Testis (tissue), 3 donors: ENCODE results near the gene PKHD1. TPM values are rescaled to one million over a fixed set of nuclear protein-coding genes. Genes with fewer than 3 reads are reported as not detected.

Experiments used
- DNase-seq: peaks from one replicate; pipeline ENCODE4 v3.0.0-alpha.2; 2019
- H3K27ac ChIP-seq, 2 donors: fragments of 200-600 bp; sonication (generic); one replicate each; pipeline ENCODE4 v1.5.1; 2019
- H3K27me3 ChIP-seq: fragments of 200-600 bp; sonication (generic); one replicate; pipeline ENCODE4 v1.5.1; 2019
- H3K36me3 ChIP-seq: fragments of 200-600 bp; sonication (generic); one replicate; pipeline ENCODE4 v1.5.1; 2017; ENCODE audit warnings: low read depth; ENCODE audit errors: missing control alignments
- H3K4me1 ChIP-seq: fragments of 200-600 bp; sonication (generic); one replicate; pipeline ENCODE4 v1.5.1; 2019
- H3K4me3 ChIP-seq, 2 donors: fragments of 200-600 bp; sonication (generic); one replicate each; pipeline ENCODE4 v1.5.1; 2017 to 2019
- H3K9me3 ChIP-seq: fragments of 200-600 bp; sonication (generic); one replicate; pipeline ENCODE4 v1.5.1; 2017
- CTCF ChIP-seq, 3 experiments: fragments of 450-650 bp in 2 of 3; fragments of 200-600 bp in 1 of 3; sonication (generic) in 1 of 3; IDR thresholded peaks; one replicate each; pipeline ENCODE4 v1.5.1; 2016 to 2019; ENCODE audit warnings: antibody characterized with exemption in 3 of 3, mild to moderate bottlenecking in 2 of 3, moderate library complexity in 1 of 3
- POLR2A ChIP-seq: fragments of 450-650 bp; IDR thresholded peaks from one replicate; pipeline ENCODE4 v1.6.1; 2017; ENCODE audit warnings: antibody characterized with exemption, mild to moderate bottlenecking, moderate library complexity
- WGBS, 2 donors: methylation state at CpG; one replicate each; pipeline ENCODE4 v1.1.5; 2018; 5-methylcytosine and 5-hydroxymethylcytosine counted together
- intact Hi-C: fragments of 100-400 bp; cut with DNase I; formaldehyde crosslinking; loops from one replicate; pipeline ENCODE4 v1.15.1; 2023; ENCODE audit warnings: low total_unique reads
- polyA plus RNA-seq: library from polyadenylated mRNA; stranded (reverse); fragments of 350-450 nt; fragmentation: Illumina TruSeq; extraction: RNeasy Lipid Tissue Mini Kit (QIAGEN cat#74804); gene quantifications from one replicate; pipeline ENCODE4 v1.2.3, GENCODE V29; 2014; ENCODE audit warnings: low read depth, low replicate concordance; ENCODE audit not compliant: insufficient read depth
- total RNA-seq, 2 donors: library from RNA; depleted of rRNA; stranded (reverse); fragments of >200 nt; gene quantifications; one replicate each; pipeline ENCODE4 v1.2.3, GENCODE V29; 2016

The PKHD1 gene
- total and polyA plus RNA-seq, 3 donors from 2014 or later: 1.3 to 2.3 (median 1.7) TPM

GRCh38 chr6:51663525-51663924, 423.9 kb downstream of the PKHD1 start:
- no peaks in the 10 kb centered on the region for H3K27me3 ChIP-seq
- H3K27ac ChIP-seq: no peak overlapping the region
- H3K9me3 ChIP-seq: no peaks in the 10 kb centered on the region
- intact Hi-C loops: no loop called here
- TF ChIP-seq CTCF (IDR thresholded peaks at IDR 0.05): no peak
- no peak for TF ChIP-seq POLR2A
- DNase-seq: no peak
- no peaks in the 10 kb centered on the region for H3K4me1 ChIP-seq
- H3K4me3 ChIP-seq: no peak overlapping the region
- H3K36me3 ChIP-seq: no peaks in the 10 kb centered on the region

- Histone ChIP-seq H3K4me1 (no peaks in the 10 kb centered on the region), H3K27me3 (no peaks in the 10 kb centered on the region), H3K4me3 (no peak overlapping the region), H3K9me3 (no peaks in the 10 kb centered on the region), H3K27ac (no peak overlapping the region), H3K36me3 (no peaks in the 10 kb centered on the region)
- intact Hi-C loops: no loop called here
- WGBS, 2 donors: 79 to 82% methylated on average over 3 of the region's 3 CpGs
- no peak for DNase-seq
- TF ChIP-seq POLR2A (no peak), CTCF (IDR thresholded peaks at IDR 0.05) (no peak)
These were observed 426.6 kb downstream of the PKHD1 start for GRCh38 chr6:51660767-51661166.

- intact Hi-C loops: no loop called here
- WGBS, 2 donors: 94% methylated on average over 3 of the region's 3 CpGs
- no peaks in the 10 kb centered on the region for H3K4me1 ChIP-seq
These were observed 429.9 kb downstream of the PKHD1 start for GRCh38 chr6:51657491-51657890.

GRCh38 chr6:51655517-51655916, 431.9 kb downstream of the PKHD1 start:
- DNase-seq: no peak
- no peaks in the 10 kb centered on the region for H3K27me3 ChIP-seq
- H3K27ac ChIP-seq: no peak overlapping the region
- H3K4me1 ChIP-seq: no peaks in the 10 kb centered on the region
- intact Hi-C loops: no loop called here
- H3K36me3 ChIP-seq: no peaks in the 10 kb centered on the region
- no peak overlapping the region for H3K4me3 ChIP-seq
- no peaks in the 10 kb centered on the region for H3K9me3 ChIP-seq
- no peak for TF ChIP-seq CTCF (IDR thresholded peaks at IDR 0.05)
- TF ChIP-seq POLR2A: no peak

More at GRCh38 chr6:51657491-51657890, 429.9 kb downstream of the PKHD1 start:
- Histone ChIP-seq H3K27ac (no peak overlapping the region), H3K36me3 (no peaks in the 10 kb centered on the region), H3K9me3 (no peaks in the 10 kb centered on the region), H3K27me3 (no peaks in the 10 kb centered on the region), H3K4me3 (no peak overlapping the region)
- TF ChIP-seq POLR2A (no peak), CTCF (IDR thresholded peaks at IDR 0.05) (no peak)
- no peak for DNase-seq

GRCh38 chr6:51654647-51655046, 432.8 kb downstream of the PKHD1 start:
- DNase-seq: no peak
- Histone ChIP-seq H3K4me3 (no peak overlapping the region), H3K36me3 (no peaks in the 10 kb centered on the region), H3K27ac (no peak overlapping the region), H3K9me3 (no peaks in the 10 kb centered on the region), H3K4me1 (no peaks in the 10 kb centered on the region), H3K27me3 (no peaks in the 10 kb centered on the region)
- no peak for TF ChIP-seq CTCF (IDR thresholded peaks at IDR 0.05)
- intact Hi-C loops: no loop called here
- WGBS, 2 donors: 71 to 84% methylated on average over 5 of the region's 5 CpGs
